ENCODE results near the gene RPL9.

DNA sequence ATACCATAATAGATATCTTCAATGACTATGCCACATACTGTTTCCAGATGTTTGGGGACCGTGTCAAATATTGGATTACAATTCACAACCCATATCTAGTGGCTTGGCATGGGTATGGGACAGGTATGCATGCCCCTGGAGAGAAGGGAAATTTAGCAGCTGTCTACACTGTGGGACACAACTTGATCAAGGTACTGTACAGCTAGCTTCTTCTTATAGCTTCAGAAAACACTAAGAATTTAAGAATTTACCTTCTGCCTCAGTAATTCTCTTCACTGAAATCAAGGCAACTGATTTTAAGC lies 51.2 kb downstream of the RPL9 start:
- TF ChIP-seq, protein P1, sequence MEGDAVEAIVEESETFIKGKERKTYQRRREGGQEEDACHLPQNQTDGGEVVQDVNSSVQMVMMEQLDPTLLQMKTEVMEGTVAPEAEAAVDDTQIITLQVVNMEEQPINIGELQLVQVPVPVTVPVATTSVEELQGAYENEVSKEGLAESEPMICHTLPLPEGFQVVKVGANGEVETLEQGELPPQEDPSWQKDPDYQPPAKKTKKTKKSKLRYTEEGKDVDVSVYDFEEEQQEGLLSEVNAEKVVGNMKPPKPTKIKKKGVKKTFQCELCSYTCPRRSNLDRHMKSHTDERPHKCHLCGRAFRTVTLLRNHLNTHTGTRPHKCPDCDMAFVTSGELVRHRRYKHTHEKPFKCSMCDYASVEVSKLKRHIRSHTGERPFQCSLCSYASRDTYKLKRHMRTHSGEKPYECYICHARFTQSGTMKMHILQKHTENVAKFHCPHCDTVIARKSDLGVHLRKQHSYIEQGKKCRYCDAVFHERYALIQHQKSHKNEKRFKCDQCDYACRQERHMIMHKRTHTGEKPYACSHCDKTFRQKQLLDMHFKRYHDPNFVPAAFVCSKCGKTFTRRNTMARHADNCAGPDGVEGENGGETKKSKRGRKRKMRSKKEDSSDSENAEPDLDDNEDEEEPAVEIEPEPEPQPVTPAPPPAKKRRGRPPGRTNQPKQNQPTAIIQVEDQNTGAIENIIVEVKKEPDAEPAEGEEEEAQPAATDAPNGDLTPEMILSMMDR (conservative IDR thresholded peaks at IDR 0.05; ENCODE audit: low read length): no peak
- TF ChIP-seq EZH2phosphoT487 (IDR thresholded peaks at IDR 0.05; ENCODE audit: borderline replicate concordance, low read depth, low read length): no peak

Data from OCI-LY7 (cell line).